Sigmoid colon (tissue), 7 donors: ENCODE measurements around the gene POLE. TPM values are rescaled to one million over a fixed set of nuclear protein-coding genes. Genes with fewer than 3 reads are reported as not detected.

Experiments
- DNase-seq: peaks from one replicate; pipeline ENCODE4 v3.0.0-alpha.2; 2019
- H3K27ac ChIP-seq, 4 donors: fragments of 200-600 bp; sonication (generic); one replicate each; pipeline ENCODE4 v1.5.1; 2016 to 2019; ENCODE audit warnings: mild to moderate bottlenecking in 1 of 4
- H3K27me3 ChIP-seq, 3 donors: fragments of 200-600 bp; sonication (generic); one replicate each; pipeline ENCODE4 v1.5.1; 2019; ENCODE audit warnings: mild to moderate bottlenecking in 1 of 3
- H3K36me3 ChIP-seq, 4 donors: fragments of 200-600 bp; sonication (generic); one replicate each; pipeline ENCODE4 v1.5.1; 2016 to 2019
- H3K4me1 ChIP-seq, 4 donors: fragments of 200-600 bp; sonication (generic); one replicate each; pipeline ENCODE4 v1.5.1; 2017 to 2019
- H3K4me3 ChIP-seq, 4 donors: fragments of 200-600 bp; sonication (generic); one replicate each; pipeline ENCODE4 v1.5.1; 2017 to 2019; ENCODE audit warnings: mild to moderate bottlenecking in 2 of 4, moderate library complexity in 1 of 4
- H3K9me3 ChIP-seq, 4 donors: fragments of 200-600 bp in 3 of 4; sonication (generic) in 3 of 4; one replicate each; pipeline versions ENCODE4 v1.5.1 to v1.6.1; 2013 to 2019
- EP300 ChIP-seq, 4 donors: sonication (generic); formaldehyde crosslinking; IDR thresholded peaks; one replicate each; pipeline ENCODE4 v1.6.1; 2017; ENCODE audit warnings: antibody characterized with exemption in 4 of 4
- POLR2A ChIP-seq, 2 donors: fragments of 450-650 bp; IDR thresholded peaks; one replicate each; pipeline ENCODE4 v1.6.1; 2016; ENCODE audit warnings: antibody characterized with exemption in 2 of 2, mild to moderate bottlenecking in 2 of 2, moderate library complexity in 2 of 2
- POLR2AphosphoS5 ChIP-seq, 4 donors: sonication (generic); formaldehyde crosslinking; IDR thresholded peaks; one replicate each; pipeline ENCODE4 v1.6.1; 2017; ENCODE audit warnings: antibody characterized with exemption in 4 of 4
- WGBS, 2 donors: extraction: QIAGEN DNeasy Blood & Tissue Kit; methylation state at CpG; one replicate each; pipeline ENCODE4 v1.1.7; 2013; 5-methylcytosine and 5-hydroxymethylcytosine counted together
- intact Hi-C: fragments of 100-400 bp; cut with DNase I; formaldehyde crosslinking; loops from one replicate; pipeline ENCODE4 v1.15.1; 2023
- polyA plus RNA-seq, 3 donors: library from polyadenylated mRNA; stranded (reverse); fragments of 200-250 nt; gene quantifications; one replicate each; pipeline ENCODE4 v1.2.3, GENCODE V29; 2013
- total RNA-seq, 4 donors: library from RNA; depleted of rRNA; stranded (reverse); fragments of >200 nt; gene quantifications; one replicate each; pipeline ENCODE4 v1.1.0, GENCODE V29; 2016
- TF ChIP-seq, protein P1 (sequence below), 4 experiments: fragments of 450-650 bp in 3 of 4; fragments of 200-600 bp in 1 of 4; IDR thresholded peaks; one replicate each; pipeline ENCODE4 v1.5.1; 2016 to 2019; ENCODE audit warnings: antibody characterized with exemption in 4 of 4, mild to moderate bottlenecking in 3 of 4, moderate library complexity in 2 of 4
- donor health status: healthy with polysubstance abuse.
- donor health status: Bipolar disorder and iron deficiency.
- donor health status: healthy.

Gene POLE
- total and polyA plus RNA-seq, 7 donors: 11.1 to 37.4 (median 32.9) TPM

DNA sequence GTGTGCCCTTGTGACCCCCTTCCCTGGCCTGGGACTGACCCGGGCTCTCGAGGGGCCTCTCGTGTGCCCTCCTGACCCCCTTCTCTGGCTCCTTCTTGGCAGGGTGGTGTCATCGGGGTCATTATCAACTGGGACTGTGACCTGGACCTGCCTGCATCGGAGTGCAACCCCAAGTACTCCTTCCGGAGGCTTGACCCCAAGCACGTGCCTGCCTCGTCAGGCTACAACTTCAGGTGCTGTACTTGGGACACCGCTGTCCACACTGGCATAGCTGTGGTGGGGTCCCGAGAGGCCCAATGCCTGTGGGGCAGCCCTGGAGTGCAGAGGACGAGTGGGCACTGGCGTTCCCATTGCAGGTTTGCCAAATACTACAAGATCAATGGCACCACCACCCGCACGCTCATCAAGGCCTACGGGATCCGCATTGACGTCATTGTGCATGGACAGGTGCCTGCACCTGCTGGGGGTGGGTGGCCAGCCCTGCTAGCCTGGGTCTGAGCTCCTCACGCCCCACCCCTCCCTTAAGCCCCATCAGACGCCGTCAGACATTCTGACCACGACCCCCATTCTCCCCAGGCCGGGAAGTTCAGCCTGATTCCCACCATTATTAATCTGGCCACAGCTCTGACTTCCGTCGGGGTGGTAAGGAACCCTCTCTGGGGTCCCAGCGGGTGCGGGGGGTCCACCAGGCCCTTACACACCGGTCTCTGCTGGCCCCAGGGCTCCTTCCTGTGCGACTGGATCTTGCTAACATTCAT, 66.1 kb downstream of the POLE start:
- intact Hi-C loops: no loop called here
- WGBS, 2 donors: 56 to 77% methylated on average over 28 of the region's 28 CpGs
- H3K9me3 ChIP-seq: peaks cover 0 to 6% (median 4%) of the 10 kb centered on the region in 4 donors

DNA sequence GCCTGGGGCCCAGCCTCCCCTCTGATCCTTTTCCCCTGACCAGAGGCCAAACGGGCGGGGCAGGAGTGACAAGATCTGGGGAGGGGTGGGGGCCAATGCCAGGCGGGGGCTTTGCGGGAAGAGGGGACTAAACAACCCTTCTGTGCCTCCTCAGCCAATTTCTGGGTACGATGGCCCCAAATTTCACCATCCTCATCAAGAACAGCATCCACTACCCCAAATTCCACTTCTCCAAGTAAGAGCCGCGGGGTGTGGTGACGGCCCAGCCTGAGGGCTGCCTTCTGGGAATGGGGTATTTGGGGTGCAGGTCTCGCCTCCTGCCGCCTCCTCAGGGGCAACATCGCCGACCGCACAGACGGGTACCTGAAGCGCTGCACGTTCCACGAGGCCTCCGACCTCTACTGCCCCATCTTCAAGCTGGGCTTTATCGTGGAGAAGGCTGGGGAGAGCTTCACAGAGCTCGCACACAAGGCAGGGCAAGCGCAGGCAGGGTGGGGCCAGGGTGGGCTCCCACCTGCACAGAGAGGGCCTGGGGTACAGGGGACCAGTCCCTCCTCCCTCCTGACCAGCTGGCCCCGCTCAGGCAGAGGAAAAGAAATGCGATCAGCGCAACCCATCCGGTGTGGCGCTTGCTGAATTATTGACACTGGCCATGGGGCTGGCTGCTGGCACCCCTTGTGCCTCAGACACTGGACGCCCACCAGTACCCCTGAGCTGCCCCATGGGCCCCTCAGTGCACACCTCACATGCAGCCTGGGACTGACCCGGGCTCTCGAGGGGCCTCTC, 66.8 kb downstream of the POLE start:
- peaks cover 0 to 6% (median 4%) of the 10 kb centered on the region in 4 donors for H3K9me3 ChIP-seq
- peaks cover 0 to 32% (median 22%) of the 10 kb centered on the region in 4 donors for H3K4me1 ChIP-seq
- no peak for TF ChIP-seq POLR2AphosphoS5 (IDR thresholded peaks at IDR 0.05)
- TF ChIP-seq EP300 (IDR thresholded peaks at IDR 0.05): no peak
- no peak for TF ChIP-seq POLR2A (IDR thresholded peaks at IDR 0.05)
- TF ChIP-seq, protein P1, sequence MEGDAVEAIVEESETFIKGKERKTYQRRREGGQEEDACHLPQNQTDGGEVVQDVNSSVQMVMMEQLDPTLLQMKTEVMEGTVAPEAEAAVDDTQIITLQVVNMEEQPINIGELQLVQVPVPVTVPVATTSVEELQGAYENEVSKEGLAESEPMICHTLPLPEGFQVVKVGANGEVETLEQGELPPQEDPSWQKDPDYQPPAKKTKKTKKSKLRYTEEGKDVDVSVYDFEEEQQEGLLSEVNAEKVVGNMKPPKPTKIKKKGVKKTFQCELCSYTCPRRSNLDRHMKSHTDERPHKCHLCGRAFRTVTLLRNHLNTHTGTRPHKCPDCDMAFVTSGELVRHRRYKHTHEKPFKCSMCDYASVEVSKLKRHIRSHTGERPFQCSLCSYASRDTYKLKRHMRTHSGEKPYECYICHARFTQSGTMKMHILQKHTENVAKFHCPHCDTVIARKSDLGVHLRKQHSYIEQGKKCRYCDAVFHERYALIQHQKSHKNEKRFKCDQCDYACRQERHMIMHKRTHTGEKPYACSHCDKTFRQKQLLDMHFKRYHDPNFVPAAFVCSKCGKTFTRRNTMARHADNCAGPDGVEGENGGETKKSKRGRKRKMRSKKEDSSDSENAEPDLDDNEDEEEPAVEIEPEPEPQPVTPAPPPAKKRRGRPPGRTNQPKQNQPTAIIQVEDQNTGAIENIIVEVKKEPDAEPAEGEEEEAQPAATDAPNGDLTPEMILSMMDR (IDR thresholded peaks at IDR 0.05): no peak
- H3K27ac ChIP-seq: no peak overlapping the region
- H3K36me3 ChIP-seq: peaks cover 0 to 17% (median 2%) of the 10 kb centered on the region in 4 donors
- intact Hi-C loops: no loop called here
- H3K27me3 ChIP-seq: peaks cover 42 to 57% (median 47%) of the 10 kb centered on the region in 3 donors
- DNase-seq: no peak
- no peak overlapping the region for H3K4me3 ChIP-seq
- 52 to 54% methylated on average over 29 of the region's 29 CpGs for WGBS, 2 donors

More for the DNA sequence above, 66.1 kb downstream of the POLE start:
- Histone ChIP-seq H3K27me3 (peaks cover 35 to 50% (median 40%) of the 10 kb centered on the region in 3 donors), H3K4me3 (no peak overlapping the region), H3K27ac (no peak overlapping the region), H3K4me1 (peaks cover 0 to 32% (median 22%) of the 10 kb centered on the region in 4 donors), H3K36me3 (peaks cover 0 to 24% (median 4%) of the 10 kb centered on the region in 4 donors)
- no peak for TF ChIP-seq EP300 (IDR thresholded peaks at IDR 0.05)
- TF ChIP-seq, protein P1 (IDR thresholded peaks at IDR 0.05): no peak
- no peak for TF ChIP-seq POLR2A (IDR thresholded peaks at IDR 0.05)
- no peak for TF ChIP-seq POLR2AphosphoS5 (IDR thresholded peaks at IDR 0.05)
- DNase-seq: no peak

DNA sequence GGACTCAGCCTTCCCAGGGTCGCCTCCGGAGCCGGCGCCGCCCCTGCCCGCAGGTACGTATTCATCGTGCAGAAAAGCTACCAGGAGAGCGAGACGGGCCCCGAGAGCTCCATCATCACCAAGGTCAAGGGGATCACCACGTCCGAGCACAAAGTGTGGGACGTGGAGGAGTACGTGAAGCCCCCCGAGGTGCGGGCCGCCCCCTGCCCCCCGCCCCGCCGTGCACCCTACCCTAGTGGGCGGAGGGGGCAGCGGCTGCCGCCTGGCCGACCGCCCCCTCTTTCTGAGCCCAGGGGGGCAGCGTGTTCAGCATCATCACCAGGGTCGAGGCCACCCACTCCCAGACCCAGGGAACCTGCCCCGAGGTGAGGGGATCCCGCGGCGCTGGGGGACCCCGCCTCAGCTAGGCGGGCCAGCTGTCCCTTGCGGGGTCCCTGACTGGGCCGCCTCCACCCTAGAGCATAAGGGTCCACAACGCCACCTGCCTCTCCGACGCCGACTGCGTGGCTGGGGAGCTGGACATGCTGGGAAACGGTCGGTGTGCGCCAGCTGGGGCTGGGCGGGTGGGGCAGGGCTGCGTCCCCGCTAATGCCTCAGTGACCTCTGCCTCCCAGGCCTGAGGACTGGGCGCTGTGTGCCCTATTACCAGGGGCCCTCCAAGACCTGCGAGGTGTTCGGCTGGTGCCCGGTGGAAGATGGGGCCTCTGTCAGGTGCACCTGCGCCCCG, 67.6 kb downstream of the POLE start:
- DNase-seq: no peak
- TF ChIP-seq EP300 (IDR thresholded peaks at IDR 0.05): no peak
- no peak for TF ChIP-seq POLR2A (IDR thresholded peaks at IDR 0.05)
- no peak for TF ChIP-seq POLR2AphosphoS5 (IDR thresholded peaks at IDR 0.05)
- TF ChIP-seq, protein P1 (IDR thresholded peaks at IDR 0.05): no peak
- no peak overlapping the region for H3K27ac ChIP-seq
- H3K27me3 ChIP-seq: peaks cover 43 to 61% (median 51%) of the 10 kb centered on the region in 3 donors
- intact Hi-C loops: no loop called here
- H3K9me3 ChIP-seq: peaks cover 0 to 6% (median 4%) of the 10 kb centered on the region in 4 donors
- H3K4me3 ChIP-seq: no peak overlapping the region
- peaks cover 0 to 9% (median 0%) of the 10 kb centered on the region in 4 donors for H3K36me3 ChIP-seq
- peaks cover 0 to 32% (median 22%) of the 10 kb centered on the region in 4 donors for H3K4me1 ChIP-seq
- 14 to 18% methylated on average over 53 of the region's 53 CpGs for WGBS, 2 donors

DNA sequence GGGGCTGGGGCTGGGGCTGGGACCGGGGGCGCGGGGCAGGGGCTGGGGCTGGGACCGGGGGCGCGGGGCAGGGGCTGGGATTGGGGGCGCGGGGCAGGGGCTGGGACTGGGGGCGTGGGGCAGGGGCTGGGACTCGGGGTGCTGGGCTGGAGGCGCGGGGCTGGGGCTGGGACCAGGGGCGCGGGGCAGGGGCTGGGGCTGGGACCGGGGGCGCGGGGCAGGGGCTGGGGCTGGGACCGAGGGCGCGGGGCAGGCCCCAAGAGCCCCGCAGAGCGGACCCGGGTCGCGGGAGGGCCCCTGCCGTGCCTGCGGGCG, 68.1 kb downstream of the POLE start:
- H3K27me3 ChIP-seq: peaks cover 43 to 61% (median 51%) of the 10 kb centered on the region in 3 donors

More for the DNA sequence above, 68.1 kb downstream of the POLE start:
- intact Hi-C loops: no loop called here
- TF ChIP-seq POLR2AphosphoS5 (IDR thresholded peaks at IDR 0.05) (no peak), POLR2A (IDR thresholded peaks at IDR 0.05) (no peak), EP300 (IDR thresholded peaks at IDR 0.05) (no peak)
- TF ChIP-seq, protein P1 (IDR thresholded peaks at IDR 0.05): no peak
- Histone ChIP-seq H3K27ac (no peak overlapping the region), H3K4me3 (no peak overlapping the region), H3K36me3 (peaks cover 0 to 4% (median 0%) of the 10 kb centered on the region in 4 donors), H3K9me3 (peaks cover 0 to 6% (median 4%) of the 10 kb centered on the region in 4 donors), H3K4me1 (peaks cover 0 to 32% (median 22%) of the 10 kb centered on the region in 4 donors)
- WGBS, 2 donors: 15 to 25% methylated on average over 28 of the region's 28 CpGs
- no peak for DNase-seq
